Neural cell (in vitro differentiated cells): Measurements from ENCODE around the gene SOX5. TPM values are rescaled to one million over a fixed set of nuclear protein-coding genes. Genes with fewer than 3 reads are reported as not detected.

Experiments
- H2AFZ ChIP-seq: fragments of 200-600, 300-800 bp; sonication (generic), shearing (Covaris generic); 2 replicates; pipeline ENCODE4 v1.6.0; 2014; ENCODE audit warnings: low read depth, mild to moderate bottlenecking, antibody characterized with exemption, low read length, moderate library complexity
- H3F3A ChIP-seq: fragments of 200-600 bp; shearing (Covaris generic); 2 replicates; pipeline ENCODE4 v1.6.1; 2016; ENCODE audit warnings: mild to moderate bottlenecking, moderate library complexity, mixed read lengths, antibody characterized with exemption, low read length; ENCODE audit not compliant: insufficient read depth, poor library complexity, severe bottlenecking
- H3K27ac ChIP-seq: fragments of 200-600, 300-800 bp; sonication (generic), shearing (Covaris generic); 2 replicates; pipeline ENCODE4 v1.5.1; 2014; ENCODE audit warnings: mild to moderate bottlenecking, low read length, moderate library complexity
- H3K27me3 ChIP-seq: fragments of 300-800, 200-600 bp; sonication (generic), shearing (Covaris generic); 2 replicates; pipeline ENCODE4 v1.6.0; 2014; ENCODE audit warnings: mild to moderate bottlenecking, low read depth, low read length, moderate library complexity; ENCODE audit not compliant: insufficient read depth
- H3K36me3 ChIP-seq: fragments of 300-800, 200-600 bp; sonication (generic), shearing (Covaris generic); 2 replicates; pipeline ENCODE4 v1.5.1; 2014; ENCODE audit warnings: mild to moderate bottlenecking, antibody characterized with exemption, low read length, moderate library complexity; ENCODE audit not compliant: insufficient read depth
- H3K4me2 ChIP-seq: fragments of 300-800, 200-600 bp; sonication (generic), shearing (Covaris generic); 2 replicates; pipeline ENCODE4 v1.6.0; 2014; ENCODE audit warnings: mild to moderate bottlenecking, low read length
- H3K4me3 ChIP-seq: fragments of 300-800, 200-600 bp; sonication (generic), shearing (Covaris generic); 2 replicates; pipeline ENCODE4 v1.5.1; 2014; ENCODE audit warnings: mild to moderate bottlenecking, low read length, moderate library complexity
- H3K79me2 ChIP-seq: fragments of 200-600 bp; shearing (Covaris generic); replicated peaks from 2 replicates; pipeline ENCODE4 v1.6.0; 2014; ENCODE audit warnings: mild to moderate bottlenecking, low read length, moderate library complexity; ENCODE audit not compliant: insufficient read depth
- H3K9ac ChIP-seq: fragments of 300-800, 200-600 bp; sonication (generic), shearing (Covaris generic); 2 replicates; pipeline ENCODE4 v1.6.1; 2016; ENCODE audit warnings: mild to moderate bottlenecking, low read length, mixed read lengths
- H3K9me2 ChIP-seq: fragments of 200-600 bp; shearing (Covaris generic); 2 replicates; pipeline ENCODE4 v1.6.1; 2016; ENCODE audit warnings: mild to moderate bottlenecking, low read length, mixed read lengths; ENCODE audit not compliant: insufficient read depth
- H3K9me3 ChIP-seq: fragments of 200-600, 300-800 bp; sonication (generic), shearing (Covaris generic); 2 replicates; pipeline ENCODE4 v1.6.1; 2016; ENCODE audit warnings: mild to moderate bottlenecking, mixed run types, low read length, moderate library complexity, mixed read lengths
- H4K20me1 ChIP-seq: fragments of 200-600 bp; shearing (Covaris generic); 2 replicates; pipeline ENCODE4 v1.6.1; 2016; ENCODE audit warnings: mild to moderate bottlenecking, mixed run types; ENCODE audit not compliant: insufficient read depth
- EP300 ChIP-seq: fragments of 450-650 bp; conservative IDR thresholded peaks from 2 replicates; pipeline ENCODE4 v1.6.1; 2014; ENCODE audit warnings: antibody characterized with exemption, mild to moderate bottlenecking, moderate library complexity; ENCODE audit not compliant: poor library complexity, severe bottlenecking
- EZH2 ChIP-seq: fragments of 200-600, 300-800 bp; shearing (Covaris generic), sonication (generic); IDR thresholded peaks from 2 replicates; pipeline ENCODE4 v1.6.1; 2014; ENCODE audit warnings: antibody characterized with exemption, low read length, borderline replicate concordance, mild to moderate bottlenecking; ENCODE audit not compliant: insufficient read depth, poor library complexity, severe bottlenecking
- MXI1 ChIP-seq: fragments of 450-650 bp; conservative IDR thresholded peaks from 2 replicates; pipeline ENCODE4 v1.6.1; 2014; ENCODE audit warnings: antibody characterized with exemption, mild to moderate bottlenecking; ENCODE audit not compliant: poor library complexity, severe bottlenecking
- POLR2AphosphoS5 ChIP-seq: IDR thresholded peaks from 2 replicates; pipeline ENCODE4 v1.6.1; 2012
- RAD21 ChIP-seq: fragments of 450-650 bp; conservative IDR thresholded peaks from 2 replicates; pipeline ENCODE4 v1.6.1; 2014; ENCODE audit warnings: antibody characterized with exemption, mild to moderate bottlenecking, moderate library complexity
- SMC3 ChIP-seq: fragments of 450-650 bp; conservative IDR thresholded peaks from 2 replicates; pipeline ENCODE4 v1.6.1; 2014; ENCODE audit warnings: antibody characterized with exemption, mild to moderate bottlenecking, moderate library complexity; ENCODE audit not compliant: poor library complexity
- TAF1 ChIP-seq: IDR thresholded peaks from 2 replicates; pipeline ENCODE4 v1.6.1; 2012; ENCODE audit warnings: low read depth
- polyA plus RNA-seq: library from polyadenylated mRNA; depleted of rRNA; stranded (reverse); fragments of >200 nt; gene quantifications from 2 replicates; pipeline ENCODE4 v1.2.3, GENCODE V29; 2014
- TF ChIP-seq, protein P1 (sequence below): fragments of 450-650 bp; IDR thresholded peaks from 2 replicates; pipeline ENCODE4 v1.5.1; 2014; ENCODE audit warnings: antibody characterized with exemption, mild to moderate bottlenecking, moderate library complexity; ENCODE audit not compliant: poor library complexity, severe bottlenecking
- TF ChIP-seq, protein P2 (sequence below): IDR thresholded peaks from 2 replicates; pipeline ENCODE4 v1.6.1; 2012; ENCODE audit warnings: borderline replicate concordance

Gene SOX5
- polyA plus RNA-seq, 1 donor from 2014 or later, result 1.8 TPM

DNA sequence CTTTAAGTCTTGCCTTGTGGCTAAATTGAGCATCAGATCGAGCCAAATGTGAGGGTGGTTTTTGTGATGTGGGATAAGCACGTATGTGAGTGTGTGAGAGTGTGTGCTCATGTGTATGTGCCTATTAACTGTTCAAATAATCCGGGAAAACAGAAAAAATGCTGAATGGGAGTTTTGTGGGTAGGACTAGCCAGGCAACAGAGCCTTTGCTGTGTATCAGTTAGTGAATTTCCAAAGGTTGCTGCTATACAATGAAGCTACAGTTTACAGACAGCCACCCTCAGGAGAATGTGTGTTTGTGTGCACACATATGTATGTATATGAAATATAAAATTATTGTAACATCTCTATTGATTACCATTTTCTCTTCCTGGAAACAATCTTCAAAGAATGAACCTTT, 154.0 kb downstream of the SOX5 start:
- H3K9me2 ChIP-seq, result no peaks in the 10 kb centered on the region
- no peaks in the 10 kb centered on the region for H4K20me1 ChIP-seq
- no peaks in the 10 kb centered on the region for H3K79me2 ChIP-seq
- no peaks in the 10 kb centered on the region for H3K27me3 ChIP-seq
- H3K9me3 ChIP-seq, result no peaks in the 10 kb centered on the region
- no peaks in the 10 kb centered on the region for H3K36me3 ChIP-seq
- H3F3A ChIP-seq, result no peaks in the 10 kb centered on the region
- no peak overlapping the region for H3K4me2 ChIP-seq
- H3K4me3 ChIP-seq, result no peak overlapping the region
- no peak overlapping the region for H3K27ac ChIP-seq
- TF ChIP-seq TAF1, result no peak
- no peak for TF ChIP-seq SMC3
- TF ChIP-seq EP300, result no peak
- TF ChIP-seq MXI1, result no peak
- no peak for TF ChIP-seq EZH2
- no peak for TF ChIP-seq RAD21
- no peak overlapping the region for H3K9ac ChIP-seq
- H2AFZ ChIP-seq, result no peak overlapping the region

DNA sequence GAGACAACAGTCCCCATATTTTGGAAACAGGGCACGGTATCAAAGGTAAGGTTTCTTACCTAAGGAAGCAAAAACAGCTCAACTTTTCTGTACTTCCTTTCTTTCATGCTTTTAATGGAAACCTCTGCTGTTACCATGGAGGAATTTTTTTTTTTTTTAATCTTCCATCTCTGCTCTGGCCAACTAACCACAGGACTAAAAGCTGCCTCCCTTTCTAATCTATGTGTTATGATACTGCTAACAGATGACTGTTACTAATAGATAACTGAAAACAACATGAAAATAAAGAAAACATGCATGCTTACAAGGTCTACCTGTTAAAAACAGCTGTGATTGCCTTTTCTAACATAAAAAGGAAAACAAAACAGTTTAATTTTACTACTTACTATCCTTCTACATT, 168.4 kb downstream of the SOX5 start:
- H3F3A ChIP-seq, result no peaks in the 10 kb centered on the region
- no peak overlapping the region for H2AFZ ChIP-seq
- H4K20me1 ChIP-seq, result no peaks in the 10 kb centered on the region
- no peak overlapping the region for H3K27ac ChIP-seq
- peaks cover 5% of the 10 kb centered on the region for H3K9me3 ChIP-seq
- H3K36me3 ChIP-seq, result no peaks in the 10 kb centered on the region
- peaks cover 4% of the 10 kb centered on the region for H3K79me2 ChIP-seq
- H3K4me2 ChIP-seq, result no peak overlapping the region
- H3K4me3 ChIP-seq, result no peak overlapping the region
- H3K27me3 ChIP-seq, result no peaks in the 10 kb centered on the region
- no peaks in the 10 kb centered on the region for H3K9me2 ChIP-seq
- H3K9ac ChIP-seq, result no peak overlapping the region
- TF ChIP-seq EP300 (no peak), TAF1 (no peak), SMC3 (no peak), POLR2AphosphoS5 (no peak), EZH2 (no peak), RAD21 (no peak), MXI1 (no peak)
- TF ChIP-seq, protein P1, sequence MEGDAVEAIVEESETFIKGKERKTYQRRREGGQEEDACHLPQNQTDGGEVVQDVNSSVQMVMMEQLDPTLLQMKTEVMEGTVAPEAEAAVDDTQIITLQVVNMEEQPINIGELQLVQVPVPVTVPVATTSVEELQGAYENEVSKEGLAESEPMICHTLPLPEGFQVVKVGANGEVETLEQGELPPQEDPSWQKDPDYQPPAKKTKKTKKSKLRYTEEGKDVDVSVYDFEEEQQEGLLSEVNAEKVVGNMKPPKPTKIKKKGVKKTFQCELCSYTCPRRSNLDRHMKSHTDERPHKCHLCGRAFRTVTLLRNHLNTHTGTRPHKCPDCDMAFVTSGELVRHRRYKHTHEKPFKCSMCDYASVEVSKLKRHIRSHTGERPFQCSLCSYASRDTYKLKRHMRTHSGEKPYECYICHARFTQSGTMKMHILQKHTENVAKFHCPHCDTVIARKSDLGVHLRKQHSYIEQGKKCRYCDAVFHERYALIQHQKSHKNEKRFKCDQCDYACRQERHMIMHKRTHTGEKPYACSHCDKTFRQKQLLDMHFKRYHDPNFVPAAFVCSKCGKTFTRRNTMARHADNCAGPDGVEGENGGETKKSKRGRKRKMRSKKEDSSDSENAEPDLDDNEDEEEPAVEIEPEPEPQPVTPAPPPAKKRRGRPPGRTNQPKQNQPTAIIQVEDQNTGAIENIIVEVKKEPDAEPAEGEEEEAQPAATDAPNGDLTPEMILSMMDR, result no peak
- TF ChIP-seq, protein P2, sequence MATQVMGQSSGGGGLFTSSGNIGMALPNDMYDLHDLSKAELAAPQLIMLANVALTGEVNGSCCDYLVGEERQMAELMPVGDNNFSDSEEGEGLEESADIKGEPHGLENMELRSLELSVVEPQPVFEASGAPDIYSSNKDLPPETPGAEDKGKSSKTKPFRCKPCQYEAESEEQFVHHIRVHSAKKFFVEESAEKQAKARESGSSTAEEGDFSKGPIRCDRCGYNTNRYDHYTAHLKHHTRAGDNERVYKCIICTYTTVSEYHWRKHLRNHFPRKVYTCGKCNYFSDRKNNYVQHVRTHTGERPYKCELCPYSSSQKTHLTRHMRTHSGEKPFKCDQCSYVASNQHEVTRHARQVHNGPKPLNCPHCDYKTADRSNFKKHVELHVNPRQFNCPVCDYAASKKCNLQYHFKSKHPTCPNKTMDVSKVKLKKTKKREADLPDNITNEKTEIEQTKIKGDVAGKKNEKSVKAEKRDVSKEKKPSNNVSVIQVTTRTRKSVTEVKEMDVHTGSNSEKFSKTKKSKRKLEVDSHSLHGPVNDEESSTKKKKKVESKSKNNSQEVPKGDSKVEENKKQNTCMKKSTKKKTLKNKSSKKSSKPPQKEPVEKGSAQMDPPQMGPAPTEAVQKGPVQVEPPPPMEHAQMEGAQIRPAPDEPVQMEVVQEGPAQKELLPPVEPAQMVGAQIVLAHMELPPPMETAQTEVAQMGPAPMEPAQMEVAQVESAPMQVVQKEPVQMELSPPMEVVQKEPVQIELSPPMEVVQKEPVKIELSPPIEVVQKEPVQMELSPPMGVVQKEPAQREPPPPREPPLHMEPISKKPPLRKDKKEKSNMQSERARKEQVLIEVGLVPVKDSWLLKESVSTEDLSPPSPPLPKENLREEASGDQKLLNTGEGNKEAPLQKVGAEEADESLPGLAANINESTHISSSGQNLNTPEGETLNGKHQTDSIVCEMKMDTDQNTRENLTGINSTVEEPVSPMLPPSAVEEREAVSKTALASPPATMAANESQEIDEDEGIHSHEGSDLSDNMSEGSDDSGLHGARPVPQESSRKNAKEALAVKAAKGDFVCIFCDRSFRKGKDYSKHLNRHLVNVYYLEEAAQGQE, result no peak
